ENCODE measurements around the gene GLB1L.
A peak's percentile ranks its signal among the peaks of the same experiment; 100 is the strongest.

Gene GLB1L

DNA sequence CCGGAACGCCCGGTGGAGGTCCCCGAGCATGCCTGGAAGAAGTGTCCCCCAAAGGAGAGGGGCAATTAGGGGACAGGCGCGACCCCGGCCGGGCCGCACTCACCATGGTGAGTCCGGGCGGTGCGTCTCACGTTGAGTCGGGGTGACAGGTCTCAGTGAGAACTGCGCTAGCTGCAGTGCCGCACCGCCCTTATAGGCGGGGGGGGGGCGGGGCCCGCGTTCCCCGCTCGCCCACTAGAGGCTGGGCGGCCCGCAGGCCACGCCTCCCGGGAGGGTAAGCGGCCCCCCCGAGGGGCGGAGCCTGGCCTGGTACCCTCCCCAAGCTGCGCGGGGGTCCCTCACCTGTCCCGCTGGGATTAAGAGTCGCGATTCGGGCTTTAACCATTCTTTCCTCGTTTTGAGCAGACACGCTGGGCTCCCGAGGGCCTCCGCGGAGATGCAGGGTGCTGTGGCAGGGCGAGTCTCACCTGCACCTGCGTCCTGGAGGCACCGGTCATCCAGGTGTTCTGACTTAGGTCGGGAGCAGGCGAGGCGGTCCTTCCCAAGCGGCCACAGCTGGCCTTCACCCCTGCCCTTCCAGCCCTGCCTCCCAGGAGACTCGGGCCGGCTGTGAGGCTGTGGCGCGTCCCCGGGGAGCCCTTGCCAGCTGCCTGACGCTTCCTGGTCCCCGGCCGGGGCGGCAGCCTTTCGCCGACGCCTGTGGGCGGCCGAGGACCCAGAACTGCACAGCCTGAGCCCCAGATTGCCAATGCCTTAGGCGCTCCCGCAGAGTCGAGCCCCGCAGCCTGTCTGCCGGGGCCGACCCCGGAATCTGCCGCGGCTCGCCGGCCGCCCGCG lies 8.7 kb upstream of the GLB1L start, which contains the start of gene TUBA4A:
TUBA4A (minus strand) TSS at position 166 of the 837 bp plus-strand sequence; CDS start at position 106, 60 bp downstream.
- peak within 1 kb of the TSS; percentile 37 for H3K4me3 ChIP-seq (ENCODE audit: low read depth, low read length)
- in situ Hi-C loops (cut with HindIII; ENCODE audit: low sequenced_read_pairs), result no loop called here
- no peak for DNase-seq (ENCODE audit: low read depth)
- TF ChIP-seq, protein P1, sequence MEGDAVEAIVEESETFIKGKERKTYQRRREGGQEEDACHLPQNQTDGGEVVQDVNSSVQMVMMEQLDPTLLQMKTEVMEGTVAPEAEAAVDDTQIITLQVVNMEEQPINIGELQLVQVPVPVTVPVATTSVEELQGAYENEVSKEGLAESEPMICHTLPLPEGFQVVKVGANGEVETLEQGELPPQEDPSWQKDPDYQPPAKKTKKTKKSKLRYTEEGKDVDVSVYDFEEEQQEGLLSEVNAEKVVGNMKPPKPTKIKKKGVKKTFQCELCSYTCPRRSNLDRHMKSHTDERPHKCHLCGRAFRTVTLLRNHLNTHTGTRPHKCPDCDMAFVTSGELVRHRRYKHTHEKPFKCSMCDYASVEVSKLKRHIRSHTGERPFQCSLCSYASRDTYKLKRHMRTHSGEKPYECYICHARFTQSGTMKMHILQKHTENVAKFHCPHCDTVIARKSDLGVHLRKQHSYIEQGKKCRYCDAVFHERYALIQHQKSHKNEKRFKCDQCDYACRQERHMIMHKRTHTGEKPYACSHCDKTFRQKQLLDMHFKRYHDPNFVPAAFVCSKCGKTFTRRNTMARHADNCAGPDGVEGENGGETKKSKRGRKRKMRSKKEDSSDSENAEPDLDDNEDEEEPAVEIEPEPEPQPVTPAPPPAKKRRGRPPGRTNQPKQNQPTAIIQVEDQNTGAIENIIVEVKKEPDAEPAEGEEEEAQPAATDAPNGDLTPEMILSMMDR (IDR thresholded peaks at IDR 0.05; ENCODE audit: low read depth, low read length, missing control alignments), result no peak

DNA sequence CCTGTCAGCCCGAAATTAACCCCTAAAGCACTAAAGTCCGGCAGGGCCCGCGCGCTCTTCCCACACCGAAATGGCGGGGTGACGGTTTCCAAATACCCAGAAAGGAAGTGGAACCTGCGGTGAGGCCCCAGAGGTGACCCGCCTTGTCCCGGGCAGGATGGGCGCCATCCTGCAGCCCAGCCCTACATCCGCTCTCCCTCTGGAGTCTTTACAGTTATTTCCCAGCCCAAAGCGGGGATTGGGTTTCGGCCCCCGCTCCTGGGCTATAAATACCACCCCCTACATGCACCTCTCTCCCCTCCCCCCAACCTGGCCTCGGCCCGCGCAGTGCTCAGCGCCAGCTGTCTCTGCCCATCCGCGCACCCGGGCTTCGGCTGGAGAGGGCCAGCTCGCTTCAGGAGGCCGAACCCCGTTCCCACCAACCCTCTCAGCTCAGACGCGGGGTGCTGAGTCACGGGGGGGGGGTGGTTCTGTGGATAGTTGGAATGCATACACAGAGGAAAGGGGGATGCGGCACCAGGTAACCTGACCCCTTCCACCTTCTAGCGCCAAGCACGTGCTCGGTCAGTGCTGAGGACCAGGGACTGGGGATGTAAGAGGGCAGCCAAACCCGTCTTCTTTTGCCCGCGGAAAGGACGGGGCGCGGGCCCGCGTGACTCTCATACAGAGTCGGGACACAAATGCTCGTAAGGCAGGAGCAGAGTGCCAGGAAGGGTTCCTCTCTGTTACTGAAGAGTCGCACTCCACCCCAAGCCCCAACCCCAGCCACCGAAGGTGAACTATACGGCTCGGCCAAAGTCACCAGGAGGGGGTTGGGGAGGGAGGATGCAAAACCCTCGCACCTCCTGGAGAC lies 7.9 kb upstream of the GLB1L start, which contains the start of gene TUBA4B:
TUBA4B (plus strand) TSS at position 344 of the 853 bp plus-strand sequence; CDS start at position 509, 165 bp downstream.
- DNase-seq (ENCODE audit: low read depth), result no peak

DNA sequence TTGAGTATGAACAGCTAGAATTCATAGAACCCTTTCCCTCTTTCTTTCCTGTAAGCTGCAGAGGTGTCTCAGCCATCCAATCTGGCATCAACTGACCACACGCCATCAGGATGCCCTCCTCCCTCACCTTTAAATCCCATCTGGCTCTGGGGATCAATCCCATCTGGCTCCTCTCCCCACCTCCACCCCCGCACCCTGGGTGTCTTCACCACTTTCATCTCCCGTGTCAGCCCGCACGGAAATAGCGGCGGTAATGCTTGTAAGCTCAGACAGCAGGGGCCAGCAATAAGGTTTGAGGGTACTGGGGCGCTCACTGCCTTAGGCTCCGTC lies 7.3 kb upstream of the GLB1L start:
- TF ChIP-seq, protein P1 (IDR thresholded peaks at IDR 0.05; ENCODE audit: low read depth, low read length, missing control alignments), result no peak
- peak overlapping the region; percentile 37 for H3K4me3 ChIP-seq (ENCODE audit: low read depth, low read length)
- DNase-seq (ENCODE audit: low read depth), result no peak
- in situ Hi-C loops (cut with HindIII; ENCODE audit: low sequenced_read_pairs), result no loop called here

More for the DNA sequence above, 7.9 kb upstream of the GLB1L start, which contains the start of gene TUBA4B:
- in situ Hi-C loops (cut with HindIII; ENCODE audit: low sequenced_read_pairs), result no loop called here
- TF ChIP-seq, protein P1 (IDR thresholded peaks at IDR 0.05; ENCODE audit: low read depth, low read length, missing control alignments), result no peak
- peak within 1 kb of the TSS; percentile 37 for H3K4me3 ChIP-seq (ENCODE audit: low read depth, low read length)

DNA sequence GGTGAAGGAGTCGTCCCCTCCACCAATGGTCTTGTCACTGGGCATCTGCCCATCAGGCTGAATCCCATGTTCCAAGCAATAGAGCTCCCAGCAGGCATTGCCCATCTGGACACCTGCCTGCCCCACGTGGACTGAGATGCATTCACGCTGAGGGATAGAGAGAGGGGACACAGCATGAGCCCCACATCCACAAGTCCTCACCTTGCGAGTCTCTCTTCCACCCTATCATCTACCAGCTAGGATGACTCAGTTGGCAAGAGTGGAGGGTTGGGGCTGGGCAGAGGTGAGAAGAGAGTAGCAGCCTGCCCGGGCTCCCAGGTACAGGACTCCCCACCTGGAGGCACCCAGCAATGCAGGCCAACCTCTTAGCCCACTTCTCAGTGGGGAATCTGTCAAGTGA lies 6.8 kb upstream of the GLB1L start:
- in situ Hi-C loops (cut with HindIII; ENCODE audit: low sequenced_read_pairs), result no loop called here
- no peak for DNase-seq (ENCODE audit: low read depth)
- no peak overlapping the region for H3K4me3 ChIP-seq (ENCODE audit: low read depth, low read length)
- TF ChIP-seq, protein P1 (IDR thresholded peaks at IDR 0.05; ENCODE audit: low read depth, low read length, missing control alignments), result no peak

DNA sequence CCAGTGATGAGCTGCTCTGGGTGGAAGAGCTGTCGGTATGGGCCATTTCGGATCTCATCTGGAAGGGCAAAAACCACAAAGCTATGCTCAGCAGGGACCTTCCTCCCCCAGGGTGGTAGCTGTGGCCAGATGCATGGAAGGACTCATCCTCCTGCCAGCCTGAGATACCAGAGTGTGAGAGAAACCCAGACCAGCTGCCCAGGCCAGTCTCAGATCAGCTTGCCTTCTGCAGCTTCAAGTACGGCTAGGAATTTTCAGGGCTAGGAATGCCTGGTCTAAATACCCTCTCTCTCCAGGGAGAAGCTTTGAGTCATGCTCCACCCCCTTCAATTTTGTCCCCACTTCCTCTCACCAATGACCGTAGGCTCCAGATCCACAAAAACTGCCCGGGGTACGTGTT lies 6.4 kb upstream of the GLB1L start:
- TF ChIP-seq, protein P1 (IDR thresholded peaks at IDR 0.05; ENCODE audit: low read depth, low read length, missing control alignments), result no peak
- H3K4me3 ChIP-seq (ENCODE audit: low read depth, low read length), result no peak overlapping the region
- no peak for DNase-seq (ENCODE audit: low read depth)
- in situ Hi-C loops (cut with HindIII; ENCODE audit: low sequenced_read_pairs), result no loop called here

DNA sequence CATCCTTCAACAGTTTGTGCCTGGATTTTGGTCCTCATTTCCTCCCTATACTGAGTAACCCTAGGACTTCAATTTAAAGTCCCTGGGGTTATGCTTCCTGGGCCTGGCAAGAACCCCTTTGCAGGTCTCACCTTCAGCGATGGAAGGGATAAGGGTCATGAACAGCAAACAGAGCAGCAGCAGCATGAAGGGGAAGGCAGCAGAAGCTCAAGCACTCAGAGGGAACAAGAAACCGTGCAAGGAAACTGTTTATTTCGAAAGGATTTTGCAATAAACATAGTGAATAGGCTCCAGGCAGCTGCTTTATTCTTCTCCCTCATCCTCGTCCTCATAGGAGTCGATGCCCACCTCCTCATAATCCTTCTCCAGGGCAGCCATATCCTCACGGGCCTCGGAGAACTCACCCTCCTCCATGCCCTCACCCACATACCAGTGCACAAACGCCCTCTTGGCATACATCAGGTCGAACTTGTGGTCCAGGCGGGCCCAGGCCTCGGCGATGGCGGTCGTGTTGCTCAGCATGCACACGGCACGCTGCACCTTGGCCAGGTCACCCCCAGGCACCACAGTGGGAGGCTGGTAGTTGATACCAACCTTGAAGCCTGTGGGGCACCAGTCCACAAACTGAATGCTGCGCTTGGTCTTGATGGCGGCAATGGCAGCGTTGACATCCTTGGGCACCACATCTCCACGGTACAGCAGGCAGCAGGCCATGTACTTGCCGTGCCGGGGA lies 5.0 kb upstream of the GLB1L start:
- in situ Hi-C loops (cut with HindIII; ENCODE audit: low sequenced_read_pairs), result no loop called here
- TF ChIP-seq, protein P1 (IDR thresholded peaks at IDR 0.05; ENCODE audit: low read depth, low read length, missing control alignments), result no peak
- no peak overlapping the region for H3K4me3 ChIP-seq (ENCODE audit: low read depth, low read length)
- no peak for DNase-seq (ENCODE audit: low read depth)

Measured in astrocyte of the cerebellum (primary cell).